K562 (cell line): ENCODE measurements around the gene PDCD1. TPM values are rescaled to one million over a fixed set of nuclear protein-coding genes. Genes with fewer than 3 reads are reported as not detected.

Experiments used
- ATAC-seq: fragments of 200-7000 bp; cut with Tn5 transposase; 3 replicates; pipeline ENCODE4 v1.9.1; 2020; ENCODE audit warnings: moderate library complexity
- BruUV-seq: library from RNA; stranded (reverse); fragments of 400-500 nt; replicated peaks from 2 replicates; lab custom pipeline; 2021; lab: Mats Ljungman, UMichigan
- CTCF ChIA-PET: fragments of 300-600 bp; formaldehyde crosslinking; extraction: SDS; loops from one replicate; lab custom pipeline; 2021; ENCODE audit warnings: low intra/inter-chr PET ratio; lab: Yijun Ruan, JAX
- POLR2A ChIA-PET: fragments of 300-600, 350-650 bp; sonication (Branson Sonifier 250); formaldehyde crosslinking; extraction: SDS; loops from one replicate; lab custom pipeline; 2021; ENCODE audit warnings: antibody characterized with exemption, inconsistent platforms; lab: Yijun Ruan, JAX
- DNase-seq, 4 experiments: peaks; one replicate each; pipeline versions ENCODE4 v3.0.0 to v3.0.0-alpha.2; 2011 to 2018; ENCODE audit warnings: low spot score in 3 of 4, mixed read lengths in 3 of 4; ENCODE audit errors: extremely low read depth in 1 of 4
- FAIRE-seq: peaks from 2 replicates; lab custom pipeline; 2011; peaks lifted over from hg19 to GRCh38; lab: Jason Lieb, UNC
- H2AFZ ChIP-seq: 2 replicates; pipeline ENCODE4 v1.6.0; 2011; ENCODE audit warnings: low read depth, low read length, control low read depth, inconsistent platforms
- H3K27ac ChIP-seq: fragments of 200-600 bp; 3 replicates; pipeline ENCODE4 v1.8.0; 2011; ENCODE audit warnings: low read depth, mild to moderate bottlenecking, control low read depth, inconsistent platforms, low read length, moderate library complexity, mixed read lengths; ENCODE audit errors: extremely low read depth
- H3K27me3 ChIP-seq, 2 experiments: fragments of 300-600 bp in 1 of 2; 2 replicates in 1 of 2; 3 replicates in 1 of 2; pipeline versions ENCODE4 v1.6.0 to v1.8.0; 2011; ENCODE audit warnings: inconsistent platforms in 2 of 2, low read length in 2 of 2, mild to moderate bottlenecking in 1 of 2, mixed read lengths in 1 of 2, moderate library complexity in 1 of 2; ENCODE audit not compliant: control insufficient read depth in 2 of 2, insufficient read depth in 2 of 2
- H3K36me3 ChIP-seq: fragments of 300-600 bp; 3 replicates; pipeline ENCODE4 v1.8.0; 2011; ENCODE audit warnings: mild to moderate bottlenecking, low read length, inconsistent platforms; ENCODE audit not compliant: control insufficient read depth, insufficient read depth
- H3K4me1 ChIP-seq, 2 experiments: fragments of 200-600 bp in 1 of 2; replicated peaks in 1 of 2; 2 replicates in 1 of 2; 3 replicates in 1 of 2; pipeline versions ENCODE4 v1.5.1 to v1.8.0; 2011; ENCODE audit warnings: inconsistent platforms in 2 of 2, low read length in 2 of 2, mild to moderate bottlenecking in 1 of 2, mixed read lengths in 1 of 2, moderate library complexity in 1 of 2; ENCODE audit not compliant: control insufficient read depth in 2 of 2, insufficient read depth in 2 of 2
- H3K4me2 ChIP-seq: 2 replicates; pipeline ENCODE4 v1.6.1; 2011; ENCODE audit warnings: low read length, control low read depth, inconsistent platforms, mixed read lengths; ENCODE audit not compliant: insufficient read depth
- H3K4me3 ChIP-seq: fragments of 200-600 bp; sonication (generic), shearing (Covaris generic); 2 replicates; pipeline ENCODE4 v1.5.1; 2016; ENCODE audit warnings: control low read depth, inconsistent platforms
- H3K79me2 ChIP-seq: fragments of 200-600 bp; 3 replicates; pipeline ENCODE4 v1.8.0; 2011; ENCODE audit warnings: low read length, inconsistent platforms; ENCODE audit not compliant: control insufficient read depth, insufficient read depth
- H3K9ac ChIP-seq, 2 experiments: 2 replicates each; pipeline versions ENCODE4 v1.6.0 to v1.6.1; 2011; ENCODE audit warnings: low read depth in 2 of 2, low read length in 2 of 2, control low read depth in 1 of 2, inconsistent platforms in 1 of 2, mild to moderate bottlenecking in 1 of 2, mixed read lengths in 1 of 2; ENCODE audit not compliant: insufficient read depth in 1 of 2
- H3K9me1 ChIP-seq: one replicate; pipeline ENCODE4 v1.6.0; 2011; ENCODE audit warnings: inconsistent platforms, mild to moderate bottlenecking, low read length, moderate library complexity; ENCODE audit not compliant: control insufficient read depth, insufficient read depth
- H3K9me3 ChIP-seq: replicated peaks from 2 replicates; pipeline ENCODE4 v1.5.1; 2011; ENCODE audit warnings: low read depth, low read length, inconsistent platforms; ENCODE audit not compliant: control insufficient read depth, insufficient read depth
- H4K20me1 ChIP-seq: replicated peaks from 2 replicates; pipeline ENCODE4 v1.6.1; 2011; ENCODE audit warnings: low read length, inconsistent platforms, mixed read lengths; ENCODE audit not compliant: control insufficient read depth, insufficient read depth
- ARNT ChIP-seq, 2 experiments: fragments of 450-650 bp; IDR thresholded peaks; 2 replicates each; pipeline ENCODE4 v1.6.1; 2016; ENCODE audit warnings: mild to moderate bottlenecking in 1 of 2
- ETV6 ChIP-seq, 3 experiments: fragments of 150-350 bp in 1 of 3; sonication (generic) in 1 of 3; formaldehyde crosslinking in 1 of 3; IDR thresholded peaks; 2 replicates each; pipeline versions ENCODE4 v1.6.1 to v1.8.0; 2014 to 2022; ENCODE audit warnings: borderline replicate concordance in 2 of 3, low read depth in 2 of 3, antibody characterized with exemption in 1 of 3, low read length in 1 of 3, mild to moderate bottlenecking in 1 of 3, missing genetic modification reagents in 1 of 3
- MCM2 ChIP-seq: fragments of 450-650 bp; IDR thresholded peaks from 2 replicates; pipeline ENCODE4 v1.6.1; 2017; ENCODE audit warnings: low read depth, mild to moderate bottlenecking
- NFE2 ChIP-seq: IDR thresholded peaks from 2 replicates; pipeline ENCODE4 v1.6.1; 2014; ENCODE audit warnings: antibody characterized with exemption, low read depth
- NFIC ChIP-seq: fragments of 450-650 bp; IDR thresholded peaks from 2 replicates; pipeline ENCODE4 v1.6.1; 2017; ENCODE audit warnings: mild to moderate bottlenecking, inconsistent platforms
- NR2C1 ChIP-seq, 2 experiments: fragments of 450-650 bp; IDR thresholded peaks; 2 replicates each; pipeline ENCODE4 v1.6.1; 2017; ENCODE audit warnings: mild to moderate bottlenecking in 2 of 2, antibody characterized with exemption in 1 of 2, inconsistent platforms in 1 of 2, missing compliant biosample characterization in 1 of 2, missing genetic modification characterization in 1 of 2
- RNF2 ChIP-seq: sonication (generic); IDR thresholded peaks from 2 replicates; pipeline ENCODE4 v1.6.1; 2016
- SETDB1 ChIP-seq: IDR thresholded peaks from one replicate; pipeline ENCODE4 v1.6.1; 2012; ENCODE audit warnings: low read length, control low read depth, inconsistent platforms
- SLC30A9 ChIP-seq: fragments of 250-450 bp; sonication (Bioruptor Pico); IDR thresholded peaks from 2 replicates; pipeline ENCODE4 v1.8.0; 2022; ENCODE audit warnings: mild to moderate bottlenecking, moderate library complexity
- THRAP3 ChIP-seq: fragments of 450-650 bp; IDR thresholded peaks from 2 replicates; pipeline ENCODE4 v1.6.1; 2016; ENCODE audit warnings: mild to moderate bottlenecking, inconsistent platforms, borderline replicate concordance
- THRB ChIP-seq: fragments of 450-650 bp; formaldehyde crosslinking; conservative IDR thresholded peaks from 2 replicates; pipeline ENCODE4 v1.4.0; 2022; ENCODE audit warnings: mild to moderate bottlenecking, missing genetic modification characterization
- ZNF644 ChIP-seq: fragments of 200-800 bp; sonication (Bioruptor generic); IDR thresholded peaks from 2 replicates; pipeline ENCODE4 v1.6.1; 2016; ENCODE audit warnings: low read depth, missing genetic modification characterization, missing compliant biosample characterization
- WGBS: fragments of 100-300 bp; shearing (Covaris generic); methylation state at CpG from one replicate; pipeline ENCODE4 v1.1.6; 2016; ENCODE audit warnings: low coverage, mixed read lengths; ENCODE audit not compliant: insufficient coverage; ENCODE audit errors: missing lambda C conversion rate; 5-methylcytosine and 5-hydroxymethylcytosine counted together
- in situ Hi-C: fragments of 300-500 bp; cut with MboI; formaldehyde crosslinking; loops from 4 replicates; pipeline ENCODE4 v1.15.0; 2018; ENCODE audit warnings: inconsistent platforms, mixed read lengths
- intact Hi-C: fragments of 100-400 bp; cut with micrococcal nuclease; formaldehyde crosslinking; loops from 2 replicates; pipeline ENCODE4 v1.14.2; 2022
- polyA plus RNA-seq, 8 experiments: library from polyadenylated mRNA; depleted of rRNA in 4 of 8; stranded (reverse) in 5 of 8; unstranded in 3 of 8; fragments of >200 nt; fragmentation: Nextera tagmentation in 2 of 8; fragmentation: Illumina TruSeq in 1 of 8; extraction: Ambion mirVana in 2 of 8; extraction: Trizol in 1 of 8; gene quantifications; 2 replicates each; pipeline versions ENCODE4 v1.2.1 to v1.2.3, GENCODE V29; 2011 to 2014; ENCODE audit warnings: inconsistent platforms in 1 of 8, missing spikeins in 1 of 8
- total RNA-seq, 7 experiments: library from RNA; depleted of rRNA in 6 of 7; stranded (reverse); fragments of >200 nt in 6 of 7; fragmentation: Illumina TruSeq in 2 of 7; extraction: Trizol in 2 of 7; gene quantifications; 2 replicates each; pipeline versions ENCODE4 v1.2.1 to v1.2.3, GENCODE V29; 2011 to 2021; ENCODE audit warnings: low replicate concordance in 1 of 7

PDCD1 gene
- total and polyA plus RNA-seq, 9 of the 15 experiments (the other 6 are each of a cell fraction or from before 2014, with no cell fraction given): 0.15 to 2.5 (median 1.0) TPM; not detected in 2

- intact Hi-C loops: no loop called here
- no peaks in the 10 kb centered on the region; a peak in 1 of 5 replicates for H3K27me3 ChIP-seq
- H3K4me2 ChIP-seq: no peak overlapping the region
- in situ Hi-C loops: no loop called here
- ATAC-seq (no peak), DNase-seq (no peak), FAIRE-seq (no peak)
- ChIA-PET POLR2A (no interaction called here), CTCF (no interaction called here)
- no peaks in the 10 kb centered on the region; the same call in 1 of the 2 replicates for H4K20me1 ChIP-seq
- no peak overlapping the region for H3K9ac ChIP-seq
- H3K79me2 ChIP-seq: no peaks in the 10 kb centered on the region
- no peaks in the 10 kb centered on the region for H3K36me3 ChIP-seq
- H3K4me1 ChIP-seq: peaks cover 14 to 42% of the 10 kb centered on the region in 2 experiments
- H3K4me3 ChIP-seq: no peak overlapping the region
- TF ChIP-seq ZNF644 (tag) (no peak), THRAP3 (no peak), NR2C1 (IDR thresholded peaks at IDR 0.05) (no peak), NR2C1 (tag; IDR thresholded peaks at IDR 0.05) (no peak), SLC30A9 (no peak), RNF2 (no peak), NFE2 (no peak), ETV6 (IDR thresholded peaks at IDR 0.05; ENCODE audit: borderline replicate concordance in 1 of 2, low read depth in 2 of 2, low read length in 1 of 2) (no peak), ETV6 (CRISPR knock-in tag; IDR thresholded peaks at IDR 0.05; ENCODE audit: borderline replicate concordance) (no peak), THRB (CRISPR knock-in tag) (no peak), MCM2 (no peak), NFIC (no peak), ARNT (IDR thresholded peaks at IDR 0.05) (no peak), SETDB1 (no peak)
- no peaks in the 10 kb centered on the region for H3K9me3 ChIP-seq
- BruUV-seq: no TSS peak
- H3K9me1 ChIP-seq: peaks cover 4% of the 10 kb centered on the region
- no peak overlapping the region for H2AFZ ChIP-seq
- 88% methylated on average over 12 of the region's 27 CpGs for WGBS
- H3K27ac ChIP-seq: no peak overlapping the region
Observed at GRCh38 chr2:241891315-241891987, 32.8 kb upstream of the PDCD1 start.
